ENCODE results near the gene DOCK11. TPM values are rescaled to one million over a fixed set of nuclear protein-coding genes. Genes with fewer than 3 reads are reported as not detected.
"Not testable (repeated sequence)": the region's sequence is repeated elsewhere in the genome, so short reads cannot be mapped to it uniquely, and the experiment has no call there.

DOCK11 gene
- total and polyA plus RNA-seq, 2 of the 4 experiments (the other 2 are of a cell fraction), result 3.9 to 13.1 TPM

DNA sequence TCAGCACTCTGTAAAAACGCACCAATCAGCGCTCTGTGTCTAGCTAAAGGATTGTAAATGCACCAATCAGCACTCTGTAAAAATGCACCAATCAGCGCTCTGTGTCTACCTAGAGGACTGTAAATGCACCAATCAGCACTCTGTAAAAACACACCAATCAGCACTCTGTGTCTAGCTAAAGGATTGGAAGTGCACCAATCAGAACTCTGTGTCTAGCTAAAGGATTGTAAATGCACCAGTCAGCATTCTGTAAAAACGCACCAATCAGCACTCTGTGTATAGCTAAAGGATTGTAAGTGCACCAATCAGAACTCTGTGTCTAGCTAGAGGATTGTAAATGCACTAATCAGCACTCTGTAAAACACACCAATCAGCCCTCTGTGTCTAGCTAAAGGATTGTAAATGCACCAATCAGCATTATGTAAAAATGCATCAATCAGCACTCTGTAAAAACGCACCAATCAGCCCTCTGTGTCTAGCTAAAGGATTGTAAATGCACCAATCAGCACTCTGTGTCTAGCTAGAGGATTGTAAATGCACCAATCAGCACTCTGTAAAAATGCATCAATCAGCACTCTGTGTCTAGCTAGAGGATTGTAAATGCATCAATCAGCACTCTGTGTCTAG, 24.8 kb upstream of the DOCK11 start:
- DNase-seq; H3K4ac ChIP-seq (ENCODE audit: low read depth, low read length); H2BK120ac ChIP-seq (ENCODE audit: low read depth, low read length); H3K4me2 ChIP-seq (ENCODE audit: low read depth, low read length); H3K9me1 ChIP-seq (ENCODE audit: insufficient read depth, low read length); H4K20me1 ChIP-seq (ENCODE audit: insufficient read depth, low read length); H2AK5ac ChIP-seq (ENCODE audit: low read depth, low read length); dilution Hi-C loops (cut with HindIII; ENCODE audit: low sequenced_read_pairs, unreplicated experiment); H3K9ac ChIP-seq (ENCODE audit: low read depth, low read length); ATAC-seq (ENCODE audit: low read depth); H2BK20ac ChIP-seq (ENCODE audit: low read depth, low read length); H3K14ac ChIP-seq (replicated peaks; ENCODE audit: low read depth, low read length); H3K4me3 ChIP-seq (ENCODE audit: insufficient read depth, low read depth, low read length); H3K9me3 ChIP-seq (ENCODE audit: control insufficient read depth, insufficient read depth, low read length); H2AFZ ChIP-seq (replicated peaks; ENCODE audit: low read length, poor library complexity); H2BK15ac ChIP-seq (ENCODE audit: low read depth, low read length); CTCF ChIA-PET; H2BK5ac ChIP-seq (ENCODE audit: low read depth, low read length, poor library complexity, severe bottlenecking); H3K4me1 ChIP-seq (ENCODE audit: control insufficient read depth, insufficient read depth, low read length); H3K56ac ChIP-seq (ENCODE audit: extremely low read depth, insufficient read depth, low read length); POLR2A ChIA-PET (ENCODE audit: unreplicated experiment); H4K91ac ChIP-seq (ENCODE audit: insufficient read depth, low read depth, low read length); H4K8ac ChIP-seq (ENCODE audit: low read depth in 2 of 2, low read length in 2 of 2); H3K36me3 ChIP-seq (ENCODE audit: control insufficient read depth, insufficient read depth, low read length); H3K23ac ChIP-seq (ENCODE audit: low read depth, low read length); H3K18ac ChIP-seq (ENCODE audit: low read depth, low read length); BruUV-seq (replicated peaks); H3K27me3 ChIP-seq (ENCODE audit: control insufficient read depth, insufficient read depth, low read length); H3K79me1 ChIP-seq (ENCODE audit: low read depth in 1 of 2, low read length in 2 of 2); H4K5ac ChIP-seq (ENCODE audit: low read depth, low read length); H3K27ac ChIP-seq (ENCODE audit: insufficient read depth, low read length); intact Hi-C loops (cut with micrococcal nuclease); H2AK9ac ChIP-seq (replicated peaks; ENCODE audit: low read depth, low read length, poor library complexity): not testable (repeated sequence)
- no CpG with 5 or more reads among the region's 5 CpGs for WGBS, 2 experiments (ENCODE audit: extremely low coverage in 2 of 2, insufficient read length in 1 of 2)
- in situ Hi-C loops (cut with MboI; ENCODE audit: low sequenced_read_pairs), result loop anchor here (25.0 kb wide), 1 partner anchor 341 kb away; the partner anchor contains the start of gene ZCCHC12
- TF ChIP-seq MAFK (IDR thresholded peaks at IDR 0.05; ENCODE audit: low read depth, low read length), result peak; percentile 16
